GM13977 (cell line): ENCODE measurements around the gene ELF5.

Experiments used
- DNase-seq: peaks from one replicate; pipeline ENCODE4 v3.0.0; 2012; ENCODE audit warnings: low spot score
- in situ Hi-C: fragments of 300-500 bp; cut with MboI; formaldehyde crosslinking; loops from one replicate; pipeline ENCODE4 v1.12.0; 2022; ENCODE audit warnings: low sequenced_read_pairs, low pct_unique_long_range_greater_than_20kb, mixed read lengths, inconsistent platforms; ENCODE audit not compliant: unreplicated experiment
- TF ChIP-seq, protein P1 (sequence below): IDR thresholded peaks from 2 replicates; pipeline ENCODE4 v1.5.1; 2012; ENCODE audit warnings: mild to moderate bottlenecking, control low read depth; ENCODE audit not compliant: insufficient read depth; ENCODE audit errors: extremely low read depth, missing control alignments

Gene ELF5

DNA sequence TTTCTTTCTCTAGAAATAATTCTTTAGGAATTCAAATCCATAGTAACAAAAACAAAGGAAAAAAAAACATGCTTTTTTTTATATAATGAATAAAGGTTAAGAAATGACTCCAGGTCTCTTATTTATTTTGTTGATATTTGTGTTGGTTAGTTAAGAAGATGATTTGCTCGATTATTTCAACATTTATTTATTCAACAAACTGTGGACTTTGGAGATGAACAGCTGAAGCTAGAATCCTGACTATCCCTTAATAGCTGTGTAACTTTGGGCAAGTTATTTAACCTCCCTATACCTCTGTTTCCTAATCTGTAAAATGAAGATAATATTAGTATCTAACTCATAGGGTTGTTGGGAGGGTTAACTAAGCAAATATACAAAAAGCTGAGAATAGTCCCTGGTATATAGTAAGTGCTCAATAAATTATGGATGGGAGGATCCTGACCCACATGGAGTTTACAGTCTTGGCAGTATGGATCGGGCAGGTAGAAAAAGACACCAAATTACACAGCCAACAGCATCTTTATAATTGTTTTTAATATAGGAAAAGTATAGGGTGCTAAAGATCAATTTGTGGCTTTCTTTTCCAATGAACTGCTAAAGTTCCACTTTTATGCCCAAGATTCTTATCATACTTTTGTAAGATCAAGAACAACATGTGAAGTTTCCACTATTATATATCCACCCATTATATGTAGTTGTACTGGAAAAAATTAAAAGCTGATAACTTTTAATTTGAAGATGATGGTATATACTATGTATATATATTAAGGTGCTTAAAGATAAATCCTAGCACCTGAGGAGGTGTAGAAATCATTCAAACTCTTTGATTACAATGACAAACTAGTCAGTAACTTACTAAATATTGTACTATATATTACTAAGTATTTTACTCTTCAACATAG is 76.1 kb downstream of the ELF5 start:
- in situ Hi-C loops = no loop called here
- TF ChIP-seq, protein P1, sequence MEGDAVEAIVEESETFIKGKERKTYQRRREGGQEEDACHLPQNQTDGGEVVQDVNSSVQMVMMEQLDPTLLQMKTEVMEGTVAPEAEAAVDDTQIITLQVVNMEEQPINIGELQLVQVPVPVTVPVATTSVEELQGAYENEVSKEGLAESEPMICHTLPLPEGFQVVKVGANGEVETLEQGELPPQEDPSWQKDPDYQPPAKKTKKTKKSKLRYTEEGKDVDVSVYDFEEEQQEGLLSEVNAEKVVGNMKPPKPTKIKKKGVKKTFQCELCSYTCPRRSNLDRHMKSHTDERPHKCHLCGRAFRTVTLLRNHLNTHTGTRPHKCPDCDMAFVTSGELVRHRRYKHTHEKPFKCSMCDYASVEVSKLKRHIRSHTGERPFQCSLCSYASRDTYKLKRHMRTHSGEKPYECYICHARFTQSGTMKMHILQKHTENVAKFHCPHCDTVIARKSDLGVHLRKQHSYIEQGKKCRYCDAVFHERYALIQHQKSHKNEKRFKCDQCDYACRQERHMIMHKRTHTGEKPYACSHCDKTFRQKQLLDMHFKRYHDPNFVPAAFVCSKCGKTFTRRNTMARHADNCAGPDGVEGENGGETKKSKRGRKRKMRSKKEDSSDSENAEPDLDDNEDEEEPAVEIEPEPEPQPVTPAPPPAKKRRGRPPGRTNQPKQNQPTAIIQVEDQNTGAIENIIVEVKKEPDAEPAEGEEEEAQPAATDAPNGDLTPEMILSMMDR = no peak
- no peak for DNase-seq

- in situ Hi-C loops = no loop called here
- TF ChIP-seq, protein P1 = no peak
- no peak for DNase-seq
Measured at GRCh38 chr11:34433899-34434298, 79.7 kb downstream of the ELF5 start.

DNA sequence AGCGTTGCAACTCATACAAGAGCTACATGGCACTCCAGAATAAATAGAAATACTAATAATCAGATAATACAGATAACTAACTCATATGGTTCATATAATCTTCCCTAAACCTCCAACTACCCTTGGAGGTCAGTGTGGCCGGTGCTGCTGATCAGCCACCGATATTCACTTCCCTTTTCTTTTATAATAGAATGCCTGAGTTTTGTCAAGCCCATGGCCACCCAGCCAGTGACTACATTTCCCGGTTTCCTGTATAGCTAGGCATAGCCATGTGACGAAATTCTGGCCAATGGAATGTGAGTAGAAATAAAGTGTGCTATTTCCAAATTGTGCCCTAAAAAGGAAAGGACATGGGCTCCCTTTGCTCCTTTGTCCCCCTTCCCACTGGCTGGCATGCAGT is 80.8 kb downstream of the ELF5 start:
- DNase-seq = no peak
- TF ChIP-seq, protein P1 = no peak
- in situ Hi-C loops = no loop called here

DNA sequence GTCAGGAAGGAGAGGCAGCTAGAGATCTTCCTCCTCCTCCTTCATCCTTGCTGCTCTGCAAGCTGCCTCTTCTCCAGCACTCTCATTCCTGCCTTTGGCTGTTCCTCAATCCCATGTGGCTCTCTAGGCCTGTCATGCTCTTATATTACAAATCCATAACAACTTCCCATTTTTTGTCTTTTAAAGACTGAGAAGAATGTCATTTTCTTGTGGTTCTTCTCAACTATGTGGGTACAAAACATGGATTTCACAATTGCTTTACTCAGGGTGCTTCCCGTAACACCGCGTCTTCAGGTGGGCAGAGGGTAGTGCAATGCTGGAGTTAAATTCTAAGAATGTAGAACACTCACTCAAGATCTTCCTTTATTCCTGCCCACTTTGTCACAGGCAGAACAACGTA is 81.6 kb downstream of the ELF5 start:
- TF ChIP-seq, protein P1 = no peak
- in situ Hi-C loops = no loop called here
- no peak for DNase-seq
